Measurements from ENCODE around the gene NOP14. TPM values are rescaled to one million over a fixed set of nuclear protein-coding genes. Genes with fewer than 3 reads are reported as not detected.

NOP14 gene
- total RNA-seq, 1 experiment from 2014 or later = 33.6 TPM

DNA sequence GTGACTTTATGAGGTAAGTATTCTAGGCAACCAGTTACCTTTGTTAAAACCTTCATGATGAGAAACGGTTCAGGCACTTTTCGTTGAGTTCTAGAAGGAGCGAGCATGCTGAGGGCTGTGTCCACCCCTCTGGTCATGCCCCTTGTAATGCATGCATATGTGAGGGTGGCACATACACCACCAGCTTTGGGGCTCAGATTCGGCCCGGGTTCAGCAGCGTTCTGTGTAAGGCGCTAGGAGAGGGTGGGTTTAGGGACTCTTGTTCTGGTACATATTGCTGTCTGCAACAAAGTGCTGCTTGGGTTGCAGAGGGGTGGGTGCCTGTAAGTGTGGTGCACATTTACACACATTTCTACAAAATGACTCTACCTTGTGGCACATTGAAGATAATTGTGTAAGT is 54.5 kb downstream of the NOP14 start:
- H3K36me3 ChIP-seq (ENCODE audit: low read depth) = no peaks in the 10 kb centered on the region
- no peak overlapping the region for H3K27ac ChIP-seq
- H4K20me1 ChIP-seq (ENCODE audit: insufficient read depth) = no peaks in the 10 kb centered on the region
- intact Hi-C loops (cut with micrococcal nuclease; ENCODE audit: unreplicated experiment) = no loop called here
- TF ChIP-seq EZH2 (IDR thresholded peaks at IDR 0.05; ENCODE audit: low read depth) = no peak
- TF ChIP-seq, protein P1, sequence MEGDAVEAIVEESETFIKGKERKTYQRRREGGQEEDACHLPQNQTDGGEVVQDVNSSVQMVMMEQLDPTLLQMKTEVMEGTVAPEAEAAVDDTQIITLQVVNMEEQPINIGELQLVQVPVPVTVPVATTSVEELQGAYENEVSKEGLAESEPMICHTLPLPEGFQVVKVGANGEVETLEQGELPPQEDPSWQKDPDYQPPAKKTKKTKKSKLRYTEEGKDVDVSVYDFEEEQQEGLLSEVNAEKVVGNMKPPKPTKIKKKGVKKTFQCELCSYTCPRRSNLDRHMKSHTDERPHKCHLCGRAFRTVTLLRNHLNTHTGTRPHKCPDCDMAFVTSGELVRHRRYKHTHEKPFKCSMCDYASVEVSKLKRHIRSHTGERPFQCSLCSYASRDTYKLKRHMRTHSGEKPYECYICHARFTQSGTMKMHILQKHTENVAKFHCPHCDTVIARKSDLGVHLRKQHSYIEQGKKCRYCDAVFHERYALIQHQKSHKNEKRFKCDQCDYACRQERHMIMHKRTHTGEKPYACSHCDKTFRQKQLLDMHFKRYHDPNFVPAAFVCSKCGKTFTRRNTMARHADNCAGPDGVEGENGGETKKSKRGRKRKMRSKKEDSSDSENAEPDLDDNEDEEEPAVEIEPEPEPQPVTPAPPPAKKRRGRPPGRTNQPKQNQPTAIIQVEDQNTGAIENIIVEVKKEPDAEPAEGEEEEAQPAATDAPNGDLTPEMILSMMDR (conservative IDR thresholded peaks at IDR 0.05) = no peak
- no peaks in the 10 kb centered on the region for H3K79me2 ChIP-seq (ENCODE audit: low read depth)
- no peaks in the 10 kb centered on the region for H3K4me1 ChIP-seq (replicated peaks; ENCODE audit: insufficient read depth)
- no peak overlapping the region for H3K4me3 ChIP-seq
- CTCF ChIA-PET = no interaction called here
- no peaks in the 10 kb centered on the region for H3K9me2 ChIP-seq (ENCODE audit: insufficient read depth)
- no peaks in the 10 kb centered on the region for H3K9me3 ChIP-seq (ENCODE audit: insufficient read depth, low read depth)
- no peaks in the 10 kb centered on the region for H3F3A ChIP-seq (ENCODE audit: insufficient read depth, low read depth)
- H2AFZ ChIP-seq = no peak overlapping the region
- no peak overlapping the region for H3K4me2 ChIP-seq
- no TSS peak for BruUV-seq (replicated peaks)
- no peaks in the 10 kb centered on the region for H3K27me3 ChIP-seq (ENCODE audit: insufficient read depth, low read depth)
- POLR2A ChIA-PET (ENCODE audit: unreplicated experiment) = no interaction called here
- DNase-seq = no peak

DNA sequence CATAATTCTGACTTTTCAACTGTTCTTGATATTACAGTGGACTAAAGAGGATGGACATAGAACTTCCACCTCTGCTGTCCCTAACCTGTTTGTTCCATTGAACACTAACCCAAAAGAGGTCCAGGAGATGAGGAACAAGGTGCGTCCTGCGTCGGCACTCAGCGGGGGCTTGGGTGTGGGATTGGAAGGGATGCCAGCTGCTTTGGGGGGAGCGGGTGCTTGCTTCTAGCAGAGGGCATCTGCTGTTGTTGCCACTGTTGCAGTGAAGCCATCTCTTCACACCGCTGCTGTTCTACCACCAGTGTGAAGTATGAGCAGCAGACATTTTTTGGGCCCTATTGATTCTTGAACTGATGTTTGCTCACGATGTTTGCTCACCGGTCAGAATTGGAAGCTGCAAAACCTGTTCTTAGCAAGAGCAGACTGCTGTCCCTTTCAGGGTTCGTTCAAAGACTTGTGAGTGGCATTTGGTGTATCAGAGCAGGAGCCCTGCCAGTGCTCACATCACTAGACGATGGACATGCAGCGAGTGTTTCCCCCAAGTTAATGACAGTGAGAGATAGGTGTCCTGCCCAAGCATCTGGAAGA is 55.4 kb downstream of the NOP14 start:
- no peaks in the 10 kb centered on the region for H3K9me3 ChIP-seq (ENCODE audit: insufficient read depth, low read depth)
- no peak overlapping the region for H3K27ac ChIP-seq
- intact Hi-C loops (cut with micrococcal nuclease; ENCODE audit: unreplicated experiment) = no loop called here
- no peak overlapping the region for H2AFZ ChIP-seq
- H4K20me1 ChIP-seq (ENCODE audit: insufficient read depth) = no peaks in the 10 kb centered on the region
- no peaks in the 10 kb centered on the region for H3K36me3 ChIP-seq (ENCODE audit: low read depth)
- H3K4me2 ChIP-seq = no peak overlapping the region
- H3K4me3 ChIP-seq = no peak overlapping the region
- ChIA-PET CTCF (no interaction called here), POLR2A (ENCODE audit: unreplicated experiment) (no interaction called here)
- H3K79me2 ChIP-seq (ENCODE audit: low read depth) = no peaks in the 10 kb centered on the region
- H3K27me3 ChIP-seq (ENCODE audit: insufficient read depth, low read depth) = no peaks in the 10 kb centered on the region
- DNase-seq = peak in 1 of 2 experiments; percentile 40
- H3F3A ChIP-seq (ENCODE audit: insufficient read depth, low read depth) = no peaks in the 10 kb centered on the region
- H3K4me1 ChIP-seq (replicated peaks; ENCODE audit: insufficient read depth) = no peaks in the 10 kb centered on the region
- no peaks in the 10 kb centered on the region for H3K9me2 ChIP-seq (ENCODE audit: insufficient read depth)
- TF ChIP-seq, protein P1 (conservative IDR thresholded peaks at IDR 0.05) = no peak
- TF ChIP-seq EZH2 (IDR thresholded peaks at IDR 0.05; ENCODE audit: low read depth) = no peak
- BruUV-seq (replicated peaks) = no TSS peak

DNA sequence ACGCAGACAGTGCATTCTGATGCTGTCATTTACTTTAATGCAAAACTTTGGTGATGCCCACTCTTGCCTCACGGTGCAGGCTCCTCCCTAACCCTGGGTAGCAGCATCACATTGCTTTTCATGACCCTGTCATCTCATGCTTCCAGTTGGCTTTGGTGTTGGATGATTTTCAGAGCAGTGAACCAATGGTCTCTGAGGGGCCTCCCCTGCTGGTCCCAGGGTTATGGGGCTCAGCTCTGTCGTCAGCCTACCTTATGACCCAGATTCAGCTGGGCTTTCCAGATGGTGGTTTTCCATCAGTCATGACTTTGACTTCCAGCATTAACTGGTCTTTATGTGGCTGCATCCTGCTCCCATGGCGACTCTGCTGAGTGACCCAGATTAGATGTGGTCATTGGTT is 56.0 kb downstream of the NOP14 start:
- TF ChIP-seq, protein P1 (conservative IDR thresholded peaks at IDR 0.05) = no peak
- TF ChIP-seq EZH2 (IDR thresholded peaks at IDR 0.05; ENCODE audit: low read depth) = no peak
- Histone ChIP-seq H3K27ac (no peak overlapping the region), H4K20me1 (ENCODE audit: insufficient read depth) (no peaks in the 10 kb centered on the region), H3K9me2 (ENCODE audit: insufficient read depth) (no peaks in the 10 kb centered on the region), H3K27me3 (ENCODE audit: insufficient read depth, low read depth) (no peaks in the 10 kb centered on the region), H3F3A (ENCODE audit: insufficient read depth, low read depth) (no peaks in the 10 kb centered on the region), H3K4me1 (replicated peaks; ENCODE audit: insufficient read depth) (no peaks in the 10 kb centered on the region), H3K36me3 (ENCODE audit: low read depth) (no peaks in the 10 kb centered on the region), H2AFZ (no peak overlapping the region), H3K9me3 (ENCODE audit: insufficient read depth, low read depth) (no peaks in the 10 kb centered on the region), H3K4me3 (no peak overlapping the region), H3K79me2 (ENCODE audit: low read depth) (no peaks in the 10 kb centered on the region), H3K4me2 (no peak overlapping the region)
- intact Hi-C loops (cut with micrococcal nuclease; ENCODE audit: unreplicated experiment) = no loop called here
- BruUV-seq (replicated peaks) = no TSS peak
- DNase-seq = no peak
- POLR2A ChIA-PET (ENCODE audit: unreplicated experiment) = no interaction called here
- CTCF ChIA-PET = no interaction called here
